Left lung (tissue), 10 donors: ENCODE data around the gene CTIF. TPM values are rescaled to one million over a fixed set of nuclear protein-coding genes. Genes with fewer than 3 reads are reported as not detected.

Experiments
- ATAC-seq: fragments of 200-7000 bp; cut with Tn5 transposase; one replicate; pipeline ENCODE4 v1.9.1; 2020; ENCODE audit warnings: moderate library complexity
- DNase-seq, 4 donors: peaks; one replicate each; pipeline ENCODE4 v3.0.0-alpha.2; 2013 to 2020
- H3K27ac ChIP-seq, 2 donors: fragments of 200-600 bp; sonication (generic) in 1 of 2; one replicate each; pipeline versions ENCODE4 v1.5.0 to v1.8.0; 2020 to 2021
- H3K27me3 ChIP-seq, 2 donors: fragments of 200-600 bp; sonication (generic) in 1 of 2; one replicate each; pipeline versions ENCODE4 v1.5.0 to v1.8.0; 2020 to 2021
- H3K36me3 ChIP-seq, 2 donors: fragments of 200-600 bp; sonication (generic) in 1 of 2; one replicate each; pipeline versions ENCODE4 v1.5.0 to v1.8.0; 2020 to 2021
- H3K4me1 ChIP-seq, 2 donors: fragments of 200-600 bp; one replicate each; pipeline ENCODE4 v1.8.0; 2021
- H3K4me3 ChIP-seq, 2 donors: fragments of 200-600 bp; sonication (generic) in 1 of 2; one replicate each; pipeline versions ENCODE4 v1.5.0 to v1.8.0; 2020 to 2021; ENCODE audit warnings: mild to moderate bottlenecking in 1 of 2
- H3K9me3 ChIP-seq, 2 donors: fragments of 200-600 bp; sonication (generic) in 1 of 2; one replicate each; pipeline versions ENCODE4 v1.5.0 to v1.8.0; 2020 to 2021
- intact Hi-C, 2 donors: fragments of 100-400 bp; cut with DNase I; formaldehyde crosslinking; loops; one replicate each; pipeline versions ENCODE4 v1.11.2 to v1.14.2; 2022
- polyA plus RNA-seq, 6 donors: library from polyadenylated mRNA; unstranded; fragments of 120-200 nt; gene quantifications; one replicate each; pipeline ENCODE4 v1.2.1, GENCODE V29; 2013; ENCODE audit not compliant: insufficient read length in 6 of 6
- total RNA-seq, 2 donors: library from RNA; stranded (reverse); fragmentation: NEBNext Ultra II Directional; extraction: Animal tissue kit (Norgen Biotek cat#: 25700); gene quantifications; one replicate each; pipeline ENCODE4 v1.2.1, GENCODE V29; 2021
- TF ChIP-seq, protein P1 (sequence below), 2 donors: fragments of 200-600 bp; sonication (generic) in 1 of 2; IDR thresholded peaks; one replicate each; pipeline versions ENCODE4 v1.5.0 to v1.8.0; 2021; ENCODE audit warnings: antibody characterized with exemption in 2 of 2
- donor health status: DM: no; HTN: yes; CAD: no.
- donor health status: DM: no; HTN: no; CAD: no.

The CTIF gene
- total and polyA plus RNA-seq, 8 donors, result 24.9 to 46.1 (median 34.9) TPM

GRCh38 chr18:48754993-48755473 is 216.2 kb downstream of the CTIF start:
- TF ChIP-seq, protein P1, sequence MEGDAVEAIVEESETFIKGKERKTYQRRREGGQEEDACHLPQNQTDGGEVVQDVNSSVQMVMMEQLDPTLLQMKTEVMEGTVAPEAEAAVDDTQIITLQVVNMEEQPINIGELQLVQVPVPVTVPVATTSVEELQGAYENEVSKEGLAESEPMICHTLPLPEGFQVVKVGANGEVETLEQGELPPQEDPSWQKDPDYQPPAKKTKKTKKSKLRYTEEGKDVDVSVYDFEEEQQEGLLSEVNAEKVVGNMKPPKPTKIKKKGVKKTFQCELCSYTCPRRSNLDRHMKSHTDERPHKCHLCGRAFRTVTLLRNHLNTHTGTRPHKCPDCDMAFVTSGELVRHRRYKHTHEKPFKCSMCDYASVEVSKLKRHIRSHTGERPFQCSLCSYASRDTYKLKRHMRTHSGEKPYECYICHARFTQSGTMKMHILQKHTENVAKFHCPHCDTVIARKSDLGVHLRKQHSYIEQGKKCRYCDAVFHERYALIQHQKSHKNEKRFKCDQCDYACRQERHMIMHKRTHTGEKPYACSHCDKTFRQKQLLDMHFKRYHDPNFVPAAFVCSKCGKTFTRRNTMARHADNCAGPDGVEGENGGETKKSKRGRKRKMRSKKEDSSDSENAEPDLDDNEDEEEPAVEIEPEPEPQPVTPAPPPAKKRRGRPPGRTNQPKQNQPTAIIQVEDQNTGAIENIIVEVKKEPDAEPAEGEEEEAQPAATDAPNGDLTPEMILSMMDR (IDR thresholded peaks at IDR 0.05), result no peak
- H3K27me3 ChIP-seq, result no peaks in the 10 kb centered on the region
- ATAC-seq, result no peak
- H3K4me3 ChIP-seq, result no peak overlapping the region
- DNase-seq, result peak in 1 of 4 donors; percentile 5
- H3K4me1 ChIP-seq, result no peaks in the 10 kb centered on the region
- peaks cover 0 to 14% of the 10 kb centered on the region in 2 donors for H3K36me3 ChIP-seq
- H3K9me3 ChIP-seq, result no peaks in the 10 kb centered on the region
- intact Hi-C loops, result no loop called here
- no peak overlapping the region for H3K27ac ChIP-seq

GRCh38 chr18:48756511-48757226 is 217.8 kb downstream of the CTIF start:
- Histone ChIP-seq H3K4me1 (no peaks in the 10 kb centered on the region), H3K4me3 (no peak overlapping the region), H3K9me3 (no peaks in the 10 kb centered on the region), H3K27ac (no peak overlapping the region), H3K27me3 (no peaks in the 10 kb centered on the region), H3K36me3 (peaks cover 0 to 20% of the 10 kb centered on the region in 2 donors)
- intact Hi-C loops, result no loop called here
- no peak for DNase-seq
- ATAC-seq, result no peak
- TF ChIP-seq, protein P1 (IDR thresholded peaks at IDR 0.05), result no peak

DNA sequence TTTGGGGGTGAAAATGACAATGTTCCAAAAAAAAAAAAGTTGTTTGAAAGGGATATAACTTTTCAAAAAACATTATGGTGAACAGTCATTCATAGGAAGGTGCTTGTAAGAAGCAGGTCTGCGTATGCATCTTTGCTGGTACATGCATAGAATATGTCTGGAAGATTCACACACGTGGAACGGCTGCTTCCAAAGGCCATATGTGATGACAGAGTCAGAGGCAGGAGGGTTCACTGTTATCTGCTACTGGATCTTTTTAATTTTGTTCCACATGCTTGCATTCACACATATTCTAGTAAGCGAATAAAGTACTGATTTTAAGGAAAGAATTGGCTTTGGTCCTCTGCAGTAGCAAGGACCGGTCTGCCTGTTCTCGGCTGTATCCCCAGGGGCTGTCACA is 218.5 kb downstream of the CTIF start:
- intact Hi-C loops, result no loop called here
- Histone ChIP-seq H3K27me3 (no peaks in the 10 kb centered on the region), H3K9me3 (no peaks in the 10 kb centered on the region), H3K36me3 (peaks cover 0 to 25% of the 10 kb centered on the region in 2 donors), H3K4me3 (no peak overlapping the region), H3K27ac (no peak overlapping the region), H3K4me1 (no peaks in the 10 kb centered on the region)
- TF ChIP-seq, protein P1 (IDR thresholded peaks at IDR 0.05), result no peak
- ATAC-seq, result no peak
- DNase-seq, result no peak

- TF ChIP-seq, protein P1 (IDR thresholded peaks at IDR 0.05), result no peak
- Histone ChIP-seq H3K4me1 (no peaks in the 10 kb centered on the region), H3K27ac (no peak overlapping the region), H3K27me3 (no peaks in the 10 kb centered on the region), H3K4me3 (no peak overlapping the region), H3K36me3 (peaks cover 0 to 31% of the 10 kb centered on the region in 2 donors), H3K9me3 (no peaks in the 10 kb centered on the region)
- intact Hi-C loops, result no loop called here
- ATAC-seq, result no peak
- peak in 1 of 4 donors; percentile 61 for DNase-seq
These were observed 219.1 kb downstream of the CTIF start for GRCh38 chr18:48757906-48758305.

DNA sequence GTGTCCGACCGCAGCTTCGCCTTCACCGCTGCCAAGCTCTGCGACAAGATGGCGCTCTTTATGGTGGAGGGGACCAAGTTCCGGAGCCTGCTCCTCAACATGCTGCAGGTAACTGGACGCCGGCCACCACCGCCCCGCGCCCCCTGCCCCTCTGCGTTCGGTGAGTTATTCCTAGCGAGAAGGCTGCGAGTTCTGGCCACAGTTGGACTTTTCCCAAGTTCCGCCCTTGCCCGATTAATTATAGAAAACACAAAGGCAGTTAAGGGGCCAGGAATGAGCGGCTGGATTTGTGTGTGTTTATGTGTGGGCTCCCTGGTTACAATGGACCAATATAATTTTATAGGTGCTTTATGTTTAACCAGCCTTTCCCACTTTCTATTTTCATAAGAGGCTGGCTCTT is 222.8 kb downstream of the CTIF start:
- intact Hi-C loops, result no loop called here

More for the DNA sequence above, 222.8 kb downstream of the CTIF start:
- Histone ChIP-seq H3K36me3 (peaks cover 0 to 39% of the 10 kb centered on the region in 2 donors), H3K27me3 (no peaks in the 10 kb centered on the region), H3K9me3 (no peaks in the 10 kb centered on the region), H3K27ac (no peak overlapping the region), H3K4me1 (no peaks in the 10 kb centered on the region), H3K4me3 (no peak overlapping the region)
- TF ChIP-seq, protein P1 (IDR thresholded peaks at IDR 0.05), result no peak
- no peak for DNase-seq
- no peak for ATAC-seq
